HEK293 (cell line): ENCODE data around the gene AGPAT1.

Source experiments
- CTCF ChIA-PET: fragments of 350-600 bp; formaldehyde crosslinking; extraction: SDS; loops from one replicate; lab custom pipeline; 2021; ENCODE audit warnings: antibody characterized with exemption; lab: Yijun Ruan, JAX
- POLR2A ChIA-PET: fragments of 300-600 bp; formaldehyde crosslinking; extraction: SDS; loops from one replicate; lab custom pipeline; 2020; ENCODE audit warnings: antibody characterized with exemption, inconsistent platforms; lab: Yijun Ruan, JAX
- H3K27ac ChIP-seq: fragments of 200-500 bp; sonication (Bioruptor generic); 2 replicates; pipeline ENCODE4 v1.5.1; 2014; ENCODE audit warnings: low read depth, low read length, control low read depth, inconsistent platforms; ENCODE audit errors: extremely low read depth
- H3K36me3 ChIP-seq, 2 experiments: fragments of 200-500 bp in 1 of 2; sonication (Bioruptor generic) in 1 of 2; 1 replicate in 1 of 2; 2 replicates in 1 of 2; pipeline ENCODE4 v1.5.1; 2014 to 2017; ENCODE audit warnings: inconsistent platforms in 2 of 2, low read length in 2 of 2; ENCODE audit not compliant: control insufficient read depth in 2 of 2, insufficient read depth in 1 of 2
- H3K4me1 ChIP-seq: fragments of 200-500 bp; sonication (Bioruptor generic); 2 replicates; pipeline ENCODE4 v1.5.1; 2014; ENCODE audit warnings: mild to moderate bottlenecking, low read length, inconsistent platforms; ENCODE audit not compliant: control insufficient read depth, insufficient read depth
- H3K4me3 ChIP-seq: 2 replicates; pipeline ENCODE4 v1.5.1; 2011; ENCODE audit warnings: low read depth, mild to moderate bottlenecking, control low read depth, low read length, moderate library complexity
- H3K9me3 ChIP-seq: fragments of 200-500 bp; sonication (Bioruptor generic); 2 replicates; pipeline ENCODE4 v1.5.1; 2014; ENCODE audit warnings: low read depth, low read length, inconsistent platforms; ENCODE audit not compliant: control insufficient read depth, insufficient read depth
- GLIS2 ChIP-seq: fragments of 450-650 bp; formaldehyde crosslinking; IDR thresholded peaks from 2 replicates; pipeline ENCODE4 v1.5.1; 2016; ENCODE audit warnings: missing biosample characterization, missing genetic modification characterization
- HOXA7 ChIP-seq: sonication (generic); formaldehyde crosslinking; IDR thresholded peaks from 2 replicates; pipeline ENCODE4 v1.8.1; 2022; ENCODE audit warnings: missing genetic modification reagents, borderline replicate concordance
- KLF16 ChIP-seq: fragments of 450-650 bp; formaldehyde crosslinking; IDR thresholded peaks from 2 replicates; pipeline ENCODE4 v1.5.1; 2017; ENCODE audit warnings: missing biosample characterization, missing genetic modification characterization
- KLF7 ChIP-seq: fragments of 450-650 bp; formaldehyde crosslinking; IDR thresholded peaks from 2 replicates; pipeline ENCODE4 v1.5.1; 2016; ENCODE audit warnings: missing biosample characterization, missing genetic modification characterization, borderline replicate concordance
- KLF9 ChIP-seq: fragments of 450-650 bp; formaldehyde crosslinking; IDR thresholded peaks from 2 replicates; pipeline ENCODE4 v1.5.1; 2016; ENCODE audit warnings: missing biosample characterization, missing genetic modification characterization, low read depth
- OVOL3 ChIP-seq: fragments of 450-650 bp; formaldehyde crosslinking; IDR thresholded peaks from 2 replicates; pipeline ENCODE4 v1.5.1; 2016; ENCODE audit warnings: missing biosample characterization, missing genetic modification characterization
- REPIN1 ChIP-seq: fragments of 450-650 bp; formaldehyde crosslinking; IDR thresholded peaks from 2 replicates; pipeline ENCODE4 v1.5.1; 2017; ENCODE audit warnings: missing biosample characterization, missing genetic modification characterization, low read depth
- SP2 ChIP-seq: fragments of 450-650 bp; formaldehyde crosslinking; IDR thresholded peaks from 2 replicates; pipeline ENCODE4 v1.5.1; 2016; ENCODE audit warnings: missing biosample characterization, missing genetic modification characterization
- SP3 ChIP-seq: fragments of 450-650 bp; formaldehyde crosslinking; IDR thresholded peaks from 2 replicates; pipeline ENCODE4 v1.5.1; 2016; ENCODE audit warnings: missing biosample characterization, missing genetic modification characterization
- WT1 ChIP-seq: fragments of 450-650 bp; formaldehyde crosslinking; IDR thresholded peaks from 2 replicates; pipeline ENCODE4 v1.5.1; 2016; ENCODE audit warnings: missing biosample characterization, missing genetic modification characterization
- YY2 ChIP-seq: fragments of 450-650 bp; formaldehyde crosslinking; IDR thresholded peaks from 2 replicates; pipeline ENCODE4 v1.5.1; 2016; ENCODE audit warnings: missing biosample characterization, missing genetic modification characterization
- ZFHX2 ChIP-seq: fragments of 450-650 bp; formaldehyde crosslinking; conservative IDR thresholded peaks from 2 replicates; pipeline ENCODE4 v1.5.1; 2016; ENCODE audit warnings: missing biosample characterization, missing genetic modification characterization
- ZNF24 ChIP-seq: fragments of 450-650 bp; formaldehyde crosslinking; IDR thresholded peaks from 2 replicates; pipeline ENCODE4 v1.5.1; 2016; ENCODE audit warnings: missing biosample characterization, missing genetic modification characterization
- ZNF530 ChIP-seq: fragments of 450-650 bp; formaldehyde crosslinking; IDR thresholded peaks from 2 replicates; pipeline ENCODE4 v1.5.1; 2016; ENCODE audit warnings: low read depth, missing biosample characterization, missing genetic modification characterization
- ZNF623 ChIP-seq: fragments of 450-650 bp; formaldehyde crosslinking; IDR thresholded peaks from 2 replicates; pipeline ENCODE4 v1.5.1; 2016; ENCODE audit warnings: missing biosample characterization, missing genetic modification characterization
- ZNF837 ChIP-seq: fragments of 450-650 bp; formaldehyde crosslinking; IDR thresholded peaks from 2 replicates; pipeline ENCODE4 v1.5.1; 2016; ENCODE audit warnings: missing biosample characterization, missing genetic modification characterization
- TF ChIP-seq, protein P1 (sequence below): fragments of 450-650 bp; formaldehyde crosslinking; IDR thresholded peaks from 2 replicates; pipeline ENCODE4 v1.5.1; 2017; ENCODE audit warnings: missing biosample characterization, missing genetic modification characterization
- TF ChIP-seq, protein P2 (sequence below): fragments of 450-650 bp; formaldehyde crosslinking; optimal IDR thresholded peaks from 2 replicates; pipeline ENCODE3; 2016; ENCODE audit warnings: missing biosample characterization, mild to moderate bottlenecking, missing genetic modification characterization
- TF ChIP-seq, protein P3 (sequence below): fragments of 450-650 bp; formaldehyde crosslinking; IDR thresholded peaks from 2 replicates; pipeline ENCODE4 v1.5.1; 2016; ENCODE audit warnings: missing biosample characterization, missing genetic modification characterization, borderline replicate concordance
- TF ChIP-seq, protein P4 (sequence below): fragments of 450-650 bp; formaldehyde crosslinking; IDR thresholded peaks from 2 replicates; pipeline ENCODE4 v1.5.1; 2016; ENCODE audit warnings: missing biosample characterization, missing genetic modification characterization
- TF ChIP-seq, protein P5 (sequence below): fragments of 450-650 bp; formaldehyde crosslinking; IDR thresholded peaks from 2 replicates; pipeline ENCODE4 v1.5.1; 2016; ENCODE audit warnings: missing biosample characterization, missing genetic modification characterization

The AGPAT1 gene, protein sequence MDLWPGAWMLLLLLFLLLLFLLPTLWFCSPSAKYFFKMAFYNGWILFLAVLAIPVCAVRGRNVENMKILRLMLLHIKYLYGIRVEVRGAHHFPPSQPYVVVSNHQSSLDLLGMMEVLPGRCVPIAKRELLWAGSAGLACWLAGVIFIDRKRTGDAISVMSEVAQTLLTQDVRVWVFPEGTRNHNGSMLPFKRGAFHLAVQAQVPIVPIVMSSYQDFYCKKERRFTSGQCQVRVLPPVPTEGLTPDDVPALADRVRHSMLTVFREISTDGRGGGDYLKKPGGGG

DNA sequence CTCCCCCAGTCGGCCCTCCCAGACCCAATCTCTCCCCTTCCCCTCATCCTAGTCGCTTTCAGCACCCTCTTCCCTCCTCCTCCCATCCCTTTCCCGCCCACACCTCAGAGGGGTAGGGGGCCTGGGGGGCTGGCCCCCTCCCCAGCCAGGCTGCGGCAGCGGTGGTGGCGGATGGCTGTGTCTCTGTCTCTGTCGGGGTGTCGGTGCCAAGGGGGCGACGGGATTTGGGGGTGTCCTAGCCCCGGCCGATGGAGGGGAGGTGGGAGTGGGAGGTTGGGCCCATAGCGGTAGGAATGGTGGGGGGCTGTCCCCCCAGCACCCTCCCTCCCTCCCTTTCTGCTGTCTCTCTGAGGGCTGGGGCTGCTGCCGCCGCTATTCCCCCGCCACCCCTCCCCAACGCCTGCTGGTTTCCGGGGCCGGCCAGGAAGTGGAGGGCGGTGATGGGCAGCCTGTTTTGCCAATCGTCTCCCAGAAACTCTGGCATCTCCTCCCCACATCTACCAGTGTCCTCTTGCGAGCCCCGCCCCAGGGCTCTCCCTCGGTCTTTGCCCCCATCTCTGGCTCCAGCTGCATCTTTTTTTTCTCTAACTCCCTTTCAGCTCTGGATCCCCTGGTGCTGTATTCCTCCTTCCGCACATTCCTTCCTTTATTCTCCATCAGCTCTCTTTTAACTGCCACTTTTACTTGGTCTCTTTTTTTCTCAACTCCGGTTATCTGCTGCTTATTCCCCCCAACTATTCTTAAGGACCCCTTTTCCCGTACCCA lies at the start of gene AGPAT1:
Gene AGPAT1 (minus strand): TSS at position 374 of the 765 bp plus-strand sequence. CDS start 4,588 bp downstream, outside the sequence.
- H3K27ac ChIP-seq = peak within 1 kb of the TSS; percentile 82
- peaks cover 14% of the 10 kb centered on the region for H3K4me1 ChIP-seq
- H3K9me3 ChIP-seq = no peaks in the 10 kb centered on the region
- ChIA-PET CTCF (interaction anchor here (0.7 to 1.1 kb wide), 2 partner anchors 8 to 57 kb away, joined by 3 read pairs; no protein-coding TSS in a partner anchor), POLR2A (interaction anchor here (0.6 to 2.5 kb wide), 15 partner anchors 10 to 1028 kb away, joined by 3 to 38 read pairs (median 5); partner anchors contain the start of genes ATF6B, FKBPL, HSD17B8 and PBX2)
- peak within 1 kb of the TSS; percentile 76 for H3K4me3 ChIP-seq
- peaks cover 4 to 29% of the 10 kb centered on the region in 2 experiments; a peak in 2 of 3 replicates for H3K36me3 ChIP-seq
- TF ChIP-seq ZFHX2 (tag by site-specific recombination) (peak; percentile 81), GLIS2 (peak; percentile 96), ZNF623 (tag by site-specific recombination) (no peak), REPIN1 (tag by site-specific recombination) (peak; percentile 41; the same call in 1 of the 2 replicates), KLF9 (peak; percentile 48; the same call in 1 of the 2 replicates), ZNF530 (tag by site-specific recombination) (peak; percentile 52; the same call in 1 of the 2 replicates), SP3 (tag by site-specific recombination) (peak; percentile 83), HOXA7 (no peak), ZNF837 (no peak; the same call in 1 of the 2 replicates), SP2 (tag by site-specific recombination) (peak; percentile 97), KLF7 (tag by site-specific recombination) (peak; percentile 37; the same call in 1 of the 2 replicates), YY2 (peak; percentile 42; the same call in 1 of the 2 replicates), WT1 (peak; percentile 53; the same call in 1 of the 2 replicates), ZNF24 (0 out of 2 replicates have a peak, but pooled peaks have one; percentile 66), KLF16 (tag by site-specific recombination) (peak; percentile 39; the same call in 1 of the 2 replicates), OVOL3 (0 out of 2 replicates have a peak, but pooled peaks have one; percentile 18)
- TF ChIP-seq, protein P1, sequence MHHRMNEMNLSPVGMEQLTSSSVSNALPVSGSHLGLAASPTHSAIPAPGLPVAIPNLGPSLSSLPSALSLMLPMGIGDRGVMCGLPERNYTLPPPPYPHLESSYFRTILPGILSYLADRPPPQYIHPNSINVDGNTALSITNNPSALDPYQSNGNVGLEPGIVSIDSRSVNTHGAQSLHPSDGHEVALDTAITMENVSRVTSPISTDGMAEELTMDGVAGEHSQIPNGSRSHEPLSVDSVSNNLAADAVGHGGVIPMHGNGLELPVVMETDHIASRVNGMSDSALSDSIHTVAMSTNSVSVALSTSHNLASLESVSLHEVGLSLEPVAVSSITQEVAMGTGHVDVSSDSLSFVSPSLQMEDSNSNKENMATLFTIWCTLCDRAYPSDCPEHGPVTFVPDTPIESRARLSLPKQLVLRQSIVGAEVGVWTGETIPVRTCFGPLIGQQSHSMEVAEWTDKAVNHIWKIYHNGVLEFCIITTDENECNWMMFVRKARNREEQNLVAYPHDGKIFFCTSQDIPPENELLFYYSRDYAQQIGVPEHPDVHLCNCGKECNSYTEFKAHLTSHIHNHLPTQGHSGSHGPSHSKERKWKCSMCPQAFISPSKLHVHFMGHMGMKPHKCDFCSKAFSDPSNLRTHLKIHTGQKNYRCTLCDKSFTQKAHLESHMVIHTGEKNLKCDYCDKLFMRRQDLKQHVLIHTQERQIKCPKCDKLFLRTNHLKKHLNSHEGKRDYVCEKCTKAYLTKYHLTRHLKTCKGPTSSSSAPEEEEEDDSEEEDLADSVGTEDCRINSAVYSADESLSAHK (tag by site-specific recombination) = 0 out of 2 replicates have a peak, but pooled peaks have one; percentile 11
- TF ChIP-seq, protein P2, sequence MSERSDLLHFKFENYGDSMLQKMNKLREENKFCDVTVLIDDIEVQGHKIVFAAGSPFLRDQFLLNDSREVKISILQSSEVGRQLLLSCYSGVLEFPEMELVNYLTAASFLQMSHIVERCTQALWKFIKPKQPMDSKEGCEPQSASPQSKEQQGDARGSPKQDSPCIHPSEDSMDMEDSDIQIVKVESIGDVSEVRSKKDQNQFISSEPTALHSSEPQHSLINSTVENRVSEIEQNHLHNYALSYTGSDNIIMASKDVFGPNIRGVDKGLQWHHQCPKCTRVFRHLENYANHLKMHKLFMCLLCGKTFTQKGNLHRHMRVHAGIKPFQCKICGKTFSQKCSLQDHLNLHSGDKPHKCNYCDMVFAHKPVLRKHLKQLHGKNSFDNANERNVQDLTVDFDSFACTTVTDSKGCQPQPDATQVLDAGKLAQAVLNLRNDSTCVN (tag by site-specific recombination) = peak; percentile 17
- TF ChIP-seq, protein P3, sequence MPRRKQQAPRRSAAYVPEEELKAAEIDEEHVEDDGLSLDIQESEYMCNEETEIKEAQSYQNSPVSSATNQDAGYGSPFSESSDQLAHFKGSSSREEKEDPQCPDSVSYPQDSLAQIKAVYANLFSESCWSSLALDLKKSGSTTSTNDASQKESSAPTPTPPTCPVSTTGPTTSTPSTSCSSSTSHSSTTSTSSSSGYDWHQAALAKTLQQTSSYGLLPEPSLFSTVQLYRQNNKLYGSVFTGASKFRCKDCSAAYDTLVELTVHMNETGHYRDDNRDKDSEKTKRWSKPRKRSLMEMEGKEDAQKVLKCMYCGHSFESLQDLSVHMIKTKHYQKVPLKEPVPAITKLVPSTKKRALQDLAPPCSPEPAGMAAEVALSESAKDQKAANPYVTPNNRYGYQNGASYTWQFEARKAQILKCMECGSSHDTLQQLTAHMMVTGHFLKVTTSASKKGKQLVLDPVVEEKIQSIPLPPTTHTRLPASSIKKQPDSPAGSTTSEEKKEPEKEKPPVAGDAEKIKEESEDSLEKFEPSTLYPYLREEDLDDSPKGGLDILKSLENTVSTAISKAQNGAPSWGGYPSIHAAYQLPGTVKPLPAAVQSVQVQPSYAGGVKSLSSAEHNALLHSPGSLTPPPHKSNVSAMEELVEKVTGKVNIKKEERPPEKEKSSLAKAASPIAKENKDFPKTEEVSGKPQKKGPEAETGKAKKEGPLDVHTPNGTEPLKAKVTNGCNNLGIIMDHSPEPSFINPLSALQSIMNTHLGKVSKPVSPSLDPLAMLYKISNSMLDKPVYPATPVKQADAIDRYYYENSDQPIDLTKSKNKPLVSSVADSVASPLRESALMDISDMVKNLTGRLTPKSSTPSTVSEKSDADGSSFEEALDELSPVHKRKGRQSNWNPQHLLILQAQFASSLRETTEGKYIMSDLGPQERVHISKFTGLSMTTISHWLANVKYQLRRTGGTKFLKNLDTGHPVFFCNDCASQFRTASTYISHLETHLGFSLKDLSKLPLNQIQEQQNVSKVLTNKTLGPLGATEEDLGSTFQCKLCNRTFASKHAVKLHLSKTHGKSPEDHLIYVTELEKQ = no peak
- TF ChIP-seq, protein P4, sequence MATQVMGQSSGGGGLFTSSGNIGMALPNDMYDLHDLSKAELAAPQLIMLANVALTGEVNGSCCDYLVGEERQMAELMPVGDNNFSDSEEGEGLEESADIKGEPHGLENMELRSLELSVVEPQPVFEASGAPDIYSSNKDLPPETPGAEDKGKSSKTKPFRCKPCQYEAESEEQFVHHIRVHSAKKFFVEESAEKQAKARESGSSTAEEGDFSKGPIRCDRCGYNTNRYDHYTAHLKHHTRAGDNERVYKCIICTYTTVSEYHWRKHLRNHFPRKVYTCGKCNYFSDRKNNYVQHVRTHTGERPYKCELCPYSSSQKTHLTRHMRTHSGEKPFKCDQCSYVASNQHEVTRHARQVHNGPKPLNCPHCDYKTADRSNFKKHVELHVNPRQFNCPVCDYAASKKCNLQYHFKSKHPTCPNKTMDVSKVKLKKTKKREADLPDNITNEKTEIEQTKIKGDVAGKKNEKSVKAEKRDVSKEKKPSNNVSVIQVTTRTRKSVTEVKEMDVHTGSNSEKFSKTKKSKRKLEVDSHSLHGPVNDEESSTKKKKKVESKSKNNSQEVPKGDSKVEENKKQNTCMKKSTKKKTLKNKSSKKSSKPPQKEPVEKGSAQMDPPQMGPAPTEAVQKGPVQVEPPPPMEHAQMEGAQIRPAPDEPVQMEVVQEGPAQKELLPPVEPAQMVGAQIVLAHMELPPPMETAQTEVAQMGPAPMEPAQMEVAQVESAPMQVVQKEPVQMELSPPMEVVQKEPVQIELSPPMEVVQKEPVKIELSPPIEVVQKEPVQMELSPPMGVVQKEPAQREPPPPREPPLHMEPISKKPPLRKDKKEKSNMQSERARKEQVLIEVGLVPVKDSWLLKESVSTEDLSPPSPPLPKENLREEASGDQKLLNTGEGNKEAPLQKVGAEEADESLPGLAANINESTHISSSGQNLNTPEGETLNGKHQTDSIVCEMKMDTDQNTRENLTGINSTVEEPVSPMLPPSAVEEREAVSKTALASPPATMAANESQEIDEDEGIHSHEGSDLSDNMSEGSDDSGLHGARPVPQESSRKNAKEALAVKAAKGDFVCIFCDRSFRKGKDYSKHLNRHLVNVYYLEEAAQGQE (tag by site-specific recombination) = peak; percentile 25
- TF ChIP-seq, protein P5, sequence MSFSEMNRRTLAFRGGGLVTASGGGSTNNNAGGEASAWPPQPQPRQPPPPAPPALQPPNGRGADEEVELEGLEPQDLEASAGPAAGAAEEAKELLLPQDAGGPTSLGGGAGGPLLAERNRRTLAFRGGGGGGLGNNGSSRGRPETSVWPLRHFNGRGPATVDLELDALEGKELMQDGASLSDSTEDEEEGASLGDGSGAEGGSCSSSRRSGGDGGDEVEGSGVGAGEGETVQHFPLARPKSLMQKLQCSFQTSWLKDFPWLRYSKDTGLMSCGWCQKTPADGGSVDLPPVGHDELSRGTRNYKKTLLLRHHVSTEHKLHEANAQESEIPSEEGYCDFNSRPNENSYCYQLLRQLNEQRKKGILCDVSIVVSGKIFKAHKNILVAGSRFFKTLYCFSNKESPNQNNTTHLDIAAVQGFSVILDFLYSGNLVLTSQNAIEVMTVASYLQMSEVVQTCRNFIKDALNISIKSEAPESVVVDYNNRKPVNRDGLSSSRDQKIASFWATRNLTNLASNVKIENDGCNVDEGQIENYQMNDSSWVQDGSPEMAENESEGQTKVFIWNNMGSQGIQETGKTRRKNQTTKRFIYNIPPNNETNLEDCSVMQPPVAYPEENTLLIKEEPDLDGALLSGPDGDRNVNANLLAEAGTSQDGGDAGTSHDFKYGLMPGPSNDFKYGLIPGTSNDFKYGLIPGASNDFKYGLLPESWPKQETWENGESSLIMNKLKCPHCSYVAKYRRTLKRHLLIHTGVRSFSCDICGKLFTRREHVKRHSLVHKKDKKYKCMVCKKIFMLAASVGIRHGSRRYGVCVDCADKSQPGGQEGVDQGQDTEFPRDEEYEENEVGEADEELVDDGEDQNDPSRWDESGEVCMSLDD (tag by site-specific recombination) = peak; percentile 99
